ENCODE measurements around the gene UBALD1.

UBALD1 gene

DNA sequence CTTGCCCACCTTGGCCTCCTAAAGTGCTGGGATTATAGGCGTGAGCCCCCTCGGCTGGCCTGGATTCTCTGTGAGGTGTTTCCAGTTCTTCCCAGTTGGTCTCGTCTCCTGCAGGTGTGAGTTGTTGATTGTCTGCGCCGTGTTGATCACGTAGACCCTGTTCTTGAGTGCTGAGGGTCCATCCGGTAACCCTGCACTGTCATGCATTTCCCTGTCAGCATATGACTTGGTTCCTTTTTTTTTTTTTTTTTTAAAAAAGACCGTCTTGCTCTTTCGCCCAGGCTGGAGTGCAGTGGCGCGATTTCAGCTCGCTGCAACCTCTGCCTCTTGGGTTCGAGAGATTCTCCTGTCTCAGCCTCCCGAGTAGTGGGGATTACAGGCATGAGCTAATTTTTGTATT is 27.2 kb upstream of the UBALD1 start:
- DNase-seq, result no peak

DNA sequence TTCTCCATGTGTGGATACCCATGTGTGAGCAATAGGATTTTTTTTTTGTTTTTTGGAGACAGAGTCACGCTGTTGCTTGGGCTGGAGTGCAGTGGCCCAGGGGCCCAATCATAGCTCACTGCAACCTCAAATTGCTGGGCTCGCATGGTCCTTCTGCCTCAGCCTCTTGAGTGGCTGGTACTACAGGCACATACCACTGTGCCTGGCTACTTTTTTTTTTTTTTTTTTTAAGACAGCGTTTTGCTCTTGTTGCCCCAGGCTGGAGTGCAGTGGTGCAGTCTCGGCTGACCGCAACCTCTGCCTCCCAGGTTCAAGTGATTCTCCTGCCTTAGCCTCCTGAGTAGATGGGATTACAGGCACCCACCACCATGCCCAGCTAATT is 26.6 kb upstream of the UBALD1 start:
- DNase-seq, result no peak

DNA sequence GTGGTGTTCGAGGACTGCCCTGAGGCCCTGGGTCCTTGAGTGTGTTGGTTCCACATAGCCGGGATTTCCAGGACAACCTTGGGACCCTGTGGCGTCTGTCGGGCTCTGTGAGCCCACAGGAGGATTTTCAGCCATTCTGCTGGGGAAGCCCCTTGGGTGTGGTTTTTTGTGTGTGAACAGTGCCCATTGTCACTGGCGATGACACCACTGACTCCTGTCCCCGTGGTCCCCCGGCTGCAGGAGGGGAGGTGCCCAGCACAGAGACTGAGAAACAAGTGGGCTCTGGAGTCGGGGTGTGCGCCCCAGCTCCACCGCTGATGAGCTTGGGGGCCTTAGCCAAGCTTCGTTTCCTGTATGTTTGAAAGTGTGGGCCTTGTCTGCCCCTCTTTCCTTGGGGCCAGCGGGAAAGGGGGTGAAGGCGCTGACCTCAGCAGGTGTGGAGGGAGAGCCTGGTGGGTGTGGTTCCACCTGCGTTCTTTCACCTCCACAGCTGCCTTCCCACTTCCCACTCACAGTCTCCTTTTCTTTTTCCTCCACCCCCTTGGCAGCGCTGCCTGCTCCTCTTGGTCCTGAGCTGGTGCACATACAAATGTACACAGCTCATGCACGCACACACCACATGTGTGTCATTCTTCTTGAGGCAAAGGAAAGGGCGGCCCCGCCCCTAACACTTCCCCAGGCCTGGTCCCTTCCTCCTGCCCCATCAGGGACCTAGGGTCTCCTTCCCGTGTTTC is 26.1 kb upstream of the UBALD1 start:
- no peak for DNase-seq

DNA sequence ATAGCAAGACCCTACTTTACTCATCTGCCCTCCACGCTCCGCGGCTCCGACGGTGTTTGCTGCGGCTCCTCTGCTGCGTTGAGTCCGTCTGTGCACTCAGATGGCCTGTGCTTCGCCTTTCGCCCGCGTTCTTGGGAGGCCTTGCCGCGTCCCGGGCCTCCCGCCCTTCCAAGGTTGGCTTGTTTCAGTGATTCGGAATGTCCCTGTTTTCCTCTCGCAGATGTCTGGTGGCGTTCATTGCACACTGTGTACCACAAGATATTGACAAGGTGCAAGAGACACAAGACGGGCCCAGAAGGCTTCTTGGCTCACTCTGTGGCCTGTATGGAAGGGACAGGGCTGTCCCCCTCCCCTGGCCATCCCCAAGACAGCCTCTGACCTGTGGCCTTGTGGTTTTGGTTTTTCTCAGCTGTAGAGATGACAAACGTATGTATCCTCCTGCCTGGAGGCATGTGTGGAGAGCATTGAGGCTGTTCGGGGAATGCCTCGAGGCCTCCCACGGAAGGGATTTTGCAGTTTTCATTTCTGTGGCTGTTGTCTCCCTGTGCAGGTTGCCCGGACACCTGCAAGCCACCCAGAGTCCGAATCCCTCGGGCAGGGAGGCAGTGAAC is 25.3 kb upstream of the UBALD1 start:
- no peak for DNase-seq

DNA sequence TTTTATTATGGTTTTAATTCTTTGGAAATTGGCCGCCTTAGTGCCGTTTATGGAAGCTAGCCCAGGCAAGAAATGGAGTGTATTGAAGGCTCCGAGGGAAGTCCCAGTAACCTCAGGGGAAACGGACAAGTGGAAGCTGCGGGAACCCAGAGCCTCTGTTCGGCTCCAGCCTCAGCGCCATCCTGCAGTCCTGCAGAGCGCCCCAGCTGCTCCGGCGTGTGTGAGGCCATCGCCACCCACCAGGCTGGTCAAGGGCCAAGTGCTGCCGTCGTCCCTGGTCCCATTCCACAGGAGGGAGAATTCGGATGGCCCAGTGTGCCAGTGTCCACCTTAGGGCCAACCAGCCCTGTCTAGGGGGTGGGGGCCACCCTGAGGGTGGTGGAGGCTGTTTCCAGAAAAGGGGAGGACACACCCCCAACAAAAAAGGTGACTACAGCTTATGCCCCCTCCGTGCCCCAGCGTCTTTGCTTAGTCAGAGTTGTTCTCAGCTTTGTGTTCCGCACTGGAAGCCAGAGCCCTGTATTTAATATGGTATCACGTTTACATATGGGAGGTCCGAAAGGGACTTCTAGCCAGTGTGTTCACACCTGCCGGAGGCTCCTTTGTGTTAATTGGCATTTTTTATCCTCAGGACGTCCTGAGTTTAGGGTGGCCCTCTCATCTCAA is 22.9 kb upstream of the UBALD1 start:
- no peak for DNase-seq

DNA sequence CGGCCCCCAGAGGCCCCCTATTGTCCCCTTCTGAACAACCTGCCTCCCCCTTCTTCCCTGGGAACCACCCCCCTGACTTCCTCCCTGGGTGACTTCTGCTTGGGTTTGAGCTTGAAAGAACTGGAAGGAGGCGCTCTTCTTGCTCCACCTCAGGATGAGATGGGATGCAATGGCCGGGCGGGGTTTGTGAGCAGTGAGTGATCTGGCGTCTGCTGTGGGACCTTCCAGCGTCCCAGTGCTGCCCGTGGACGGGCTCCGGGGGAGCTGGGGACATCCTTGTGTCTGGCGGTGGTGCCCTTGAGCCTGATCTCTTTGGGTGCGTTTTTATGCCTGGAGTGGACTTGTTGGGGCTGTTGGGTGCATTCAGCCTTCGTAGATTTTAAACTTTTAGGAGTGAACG is 21.5 kb upstream of the UBALD1 start:
- no peak for DNase-seq

DNA sequence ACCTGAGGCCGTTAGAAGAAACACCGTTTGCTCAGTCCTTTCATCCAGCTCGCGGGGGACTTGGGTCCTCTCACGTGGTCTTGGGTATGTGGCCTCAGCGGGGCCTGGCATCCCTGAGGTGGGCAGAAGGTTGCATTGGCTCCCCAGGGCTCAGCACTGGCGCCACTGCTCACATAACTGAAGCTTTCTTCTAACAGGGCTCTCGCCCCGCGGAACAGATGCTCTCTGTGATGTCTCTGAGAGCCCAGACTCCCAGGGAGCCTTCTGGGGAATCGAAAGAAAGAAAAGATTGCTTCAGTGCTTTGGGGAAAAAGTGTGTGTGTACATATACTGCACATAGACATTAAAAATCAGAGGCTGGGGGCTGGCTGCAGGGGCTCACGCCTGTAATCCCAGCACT is 20.1 kb upstream of the UBALD1 start:
- DNase-seq, result no peak

DNA sequence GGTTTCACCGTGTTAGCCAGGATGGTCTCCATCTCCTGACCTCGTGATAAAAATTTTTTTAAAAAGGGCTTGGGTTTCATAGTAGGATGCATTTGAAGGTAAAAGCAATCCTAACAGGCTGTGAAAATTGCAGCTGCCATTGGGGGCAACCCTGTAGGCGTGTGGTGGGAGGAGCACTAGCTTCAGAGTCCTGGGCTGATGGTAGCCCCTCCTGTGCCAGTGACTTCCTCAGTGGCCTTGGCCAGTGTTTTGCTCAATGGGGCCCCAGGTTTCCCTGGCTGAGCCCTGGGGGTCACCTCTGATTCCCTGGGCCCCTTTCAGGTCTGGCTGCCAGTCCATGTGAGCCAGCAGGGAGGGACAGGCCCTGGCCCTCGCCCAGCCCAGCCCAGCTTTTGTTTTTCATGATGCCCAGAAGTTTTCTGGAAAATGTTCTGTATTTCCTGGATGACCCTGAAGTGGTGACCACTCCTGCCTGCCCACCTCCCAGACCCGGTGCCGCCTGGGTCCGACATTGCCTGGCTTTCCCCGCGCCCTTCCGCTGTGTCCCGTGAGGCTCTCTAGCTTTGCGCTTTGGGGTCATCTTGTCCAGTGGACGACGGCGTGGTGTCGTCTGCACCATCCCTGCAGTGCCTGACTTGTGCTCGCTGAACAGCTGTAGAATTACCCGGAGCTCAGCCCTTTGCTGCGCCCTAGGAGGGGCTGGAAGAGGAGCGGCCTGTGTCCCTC is 19.4 kb upstream of the UBALD1 start:
- DNase-seq, result no peak

DNA sequence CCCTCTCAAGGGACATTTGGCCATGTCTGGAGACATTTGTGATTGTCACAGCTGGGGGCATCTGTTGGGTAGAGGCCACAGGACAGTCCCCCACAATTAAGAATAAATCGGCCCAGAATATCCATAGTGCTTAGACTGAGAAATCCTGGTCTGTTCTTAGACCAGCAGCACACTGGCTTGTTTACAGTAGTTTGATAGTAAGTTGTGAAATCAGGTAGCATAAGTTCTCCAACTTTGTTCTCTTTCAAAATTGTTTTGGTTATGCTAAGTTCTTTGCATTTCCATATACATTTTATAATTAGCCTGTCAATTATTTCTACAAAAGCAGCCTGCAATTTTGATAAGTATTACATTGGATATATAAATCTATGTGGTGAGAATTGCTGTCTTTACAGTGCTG is 16.8 kb upstream of the UBALD1 start:
- no peak for DNase-seq

DNA sequence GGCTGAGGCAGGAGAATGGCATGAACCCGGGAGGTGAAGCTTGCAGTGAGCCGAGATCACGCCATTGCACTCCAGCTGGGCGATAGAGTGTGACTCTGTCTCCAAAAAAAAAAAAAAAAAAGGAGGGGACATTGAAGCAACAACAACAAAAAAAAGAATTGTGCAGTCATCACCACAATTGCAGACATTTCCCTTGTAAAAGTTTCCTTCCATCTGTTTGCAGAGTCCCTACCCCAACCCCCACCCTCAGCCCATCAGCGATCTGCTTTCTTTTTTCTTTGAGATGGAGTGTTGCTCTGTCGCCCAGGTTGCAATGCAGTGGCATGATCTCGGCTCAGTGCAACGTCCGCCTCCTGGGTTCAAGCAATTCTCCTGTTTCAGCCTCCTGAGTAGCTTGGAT is 13.6 kb upstream of the UBALD1 start:
- DNase-seq, result no peak

DNA sequence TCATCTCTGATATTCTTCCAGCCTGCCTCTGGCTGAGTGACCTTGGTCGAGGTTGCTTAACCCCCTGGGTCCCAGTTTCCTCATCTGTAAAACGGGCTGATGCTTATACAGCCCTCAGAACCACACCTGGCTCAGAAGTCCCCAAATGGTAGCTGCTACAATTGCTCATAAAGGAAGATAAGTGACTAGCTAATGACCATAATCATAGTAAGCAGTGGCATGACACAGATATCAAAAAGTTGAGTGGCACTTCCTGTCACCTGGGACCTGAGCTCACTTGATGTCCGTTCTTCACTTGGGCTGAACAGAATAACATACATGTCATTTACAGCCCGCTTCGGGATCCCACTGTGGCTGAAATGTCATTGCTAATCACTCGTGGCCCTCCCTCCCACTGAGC is 11.7 kb upstream of the UBALD1 start:
- no peak for DNase-seq

DNA sequence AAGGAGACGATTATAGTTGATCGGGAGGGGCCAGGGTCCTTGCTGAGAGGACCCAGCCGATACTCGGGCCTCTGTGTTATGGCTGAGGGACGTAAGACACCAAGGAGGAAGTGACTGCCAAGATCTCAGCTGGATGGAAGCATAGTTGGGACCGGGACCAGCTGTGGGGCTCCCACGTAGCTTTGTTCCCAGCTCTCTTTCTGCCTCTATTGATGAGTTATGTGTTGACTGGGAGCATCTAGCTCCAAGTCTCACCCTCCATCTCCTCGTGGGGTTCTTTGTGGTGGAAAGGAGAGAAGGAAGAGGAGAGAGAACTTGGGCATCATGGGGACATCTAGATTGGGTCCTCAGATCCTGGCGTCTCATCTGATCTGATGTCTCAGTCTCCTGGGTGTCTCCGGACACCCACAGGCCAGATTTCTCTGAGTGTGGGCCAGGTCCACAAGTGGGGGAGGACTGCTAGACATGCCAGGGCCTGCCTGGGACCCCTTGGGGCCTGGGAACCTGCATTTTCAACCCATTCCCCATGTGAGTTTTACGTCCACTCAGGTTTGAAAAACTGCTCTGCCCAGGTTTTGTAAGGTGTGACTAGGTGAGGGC is 11.0 kb upstream of the UBALD1 start:
- no peak for DNase-seq

DNA sequence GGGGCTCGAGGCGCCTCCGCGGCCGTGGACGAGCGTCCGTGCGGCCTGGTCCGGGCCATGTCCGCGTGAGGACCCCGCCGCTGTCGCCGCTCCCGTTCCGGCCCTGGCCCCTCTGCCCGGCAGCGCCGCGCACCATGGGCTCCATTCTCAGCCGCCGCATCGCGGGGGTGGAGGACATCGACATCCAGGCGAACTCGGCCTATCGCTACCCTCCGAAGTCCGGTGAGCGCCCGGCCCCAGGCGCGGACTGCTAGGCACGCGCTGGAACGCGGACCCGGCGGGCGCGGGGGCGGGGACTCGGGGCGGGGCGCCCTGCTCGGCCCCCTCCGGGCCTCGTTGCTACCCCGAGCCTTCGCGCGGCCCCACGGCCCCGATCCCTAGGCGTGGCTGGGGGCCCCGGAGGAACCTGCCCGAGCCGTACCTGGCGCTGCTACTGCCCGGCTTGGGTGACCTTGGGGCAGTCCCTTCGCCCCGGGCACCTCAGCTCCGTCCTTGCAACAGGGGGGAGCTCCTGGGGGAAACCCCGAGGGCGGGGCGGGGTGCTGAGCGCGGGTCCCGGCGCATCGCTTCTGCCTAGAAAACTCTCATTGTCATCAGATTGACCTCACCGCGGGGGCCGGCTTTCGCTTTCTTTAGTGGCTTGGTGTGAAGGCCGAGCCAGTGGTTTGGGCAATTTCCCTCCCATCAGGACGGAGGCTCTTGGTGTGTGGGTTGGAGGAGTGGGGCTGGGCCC is 10.3 kb upstream of the UBALD1 start:
- DNase-seq, result peak; percentile 80

DNA sequence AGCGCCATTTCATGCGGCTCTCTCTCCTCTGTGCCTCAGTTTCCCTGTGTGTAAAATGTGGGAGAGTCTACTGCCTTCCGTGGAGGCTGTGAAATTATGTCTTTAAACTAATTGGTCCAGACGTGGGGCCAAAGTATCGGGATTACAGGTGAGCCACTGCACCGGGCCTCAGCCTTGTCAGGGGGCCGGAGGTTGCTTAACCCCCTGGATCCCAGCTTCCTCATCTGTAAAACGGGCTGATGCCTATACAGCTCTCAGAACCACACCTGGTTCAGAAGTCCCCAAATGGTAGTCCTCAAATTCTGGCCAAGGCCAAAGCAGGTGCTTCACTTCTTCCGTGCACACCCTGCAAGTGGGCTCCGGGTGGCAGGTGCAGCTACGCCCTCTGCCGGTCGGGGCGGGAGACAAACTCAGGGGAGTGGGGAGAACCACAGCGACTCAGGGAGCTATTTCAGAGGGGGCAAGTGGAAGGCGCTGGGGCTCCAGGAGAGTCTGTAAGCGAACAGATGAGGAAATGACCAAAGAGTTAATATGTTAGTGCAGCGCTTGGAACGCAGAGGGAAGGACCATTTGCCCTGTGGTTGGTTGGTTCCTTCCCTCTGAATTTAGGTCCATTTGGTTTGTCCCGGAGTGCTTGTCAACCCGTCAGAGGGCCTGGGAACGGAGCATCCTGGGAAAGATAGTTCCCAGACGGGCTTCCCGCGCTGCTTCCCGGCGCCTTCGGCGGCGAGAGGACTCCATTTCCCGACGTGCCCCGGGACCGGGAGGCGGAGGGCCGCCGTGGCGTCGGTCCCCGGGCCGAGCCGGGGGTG is 9.5 kb upstream of the UBALD1 start, which contains the start of gene MGRN1:
MGRN1 (plus strand) TSS at position 812 of the 812 bp plus-strand sequence. CDS start 135 bp downstream, outside the sequence.
- peak; percentile 92 for DNase-seq

DNA sequence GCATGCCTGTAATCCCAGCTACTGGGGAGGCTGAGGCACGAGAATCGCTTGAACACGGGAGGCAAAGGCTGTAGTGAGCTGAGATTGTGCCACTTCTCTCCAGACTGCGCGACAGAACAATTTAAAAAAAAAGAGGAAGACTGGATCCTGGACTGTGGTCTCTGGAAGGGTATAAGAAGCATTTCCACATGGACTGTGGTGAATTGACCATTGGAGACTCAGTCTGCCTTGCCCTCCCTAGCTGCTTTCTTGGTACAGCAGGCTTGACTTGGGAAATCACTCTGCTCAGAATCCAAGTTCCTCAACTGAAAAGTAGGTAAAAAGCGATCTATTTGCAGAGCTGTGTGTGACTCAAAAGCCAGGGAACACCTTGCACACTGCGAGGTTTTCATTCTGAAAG is 8.9 kb upstream of the UBALD1 start:
- no peak for DNase-seq

DNA sequence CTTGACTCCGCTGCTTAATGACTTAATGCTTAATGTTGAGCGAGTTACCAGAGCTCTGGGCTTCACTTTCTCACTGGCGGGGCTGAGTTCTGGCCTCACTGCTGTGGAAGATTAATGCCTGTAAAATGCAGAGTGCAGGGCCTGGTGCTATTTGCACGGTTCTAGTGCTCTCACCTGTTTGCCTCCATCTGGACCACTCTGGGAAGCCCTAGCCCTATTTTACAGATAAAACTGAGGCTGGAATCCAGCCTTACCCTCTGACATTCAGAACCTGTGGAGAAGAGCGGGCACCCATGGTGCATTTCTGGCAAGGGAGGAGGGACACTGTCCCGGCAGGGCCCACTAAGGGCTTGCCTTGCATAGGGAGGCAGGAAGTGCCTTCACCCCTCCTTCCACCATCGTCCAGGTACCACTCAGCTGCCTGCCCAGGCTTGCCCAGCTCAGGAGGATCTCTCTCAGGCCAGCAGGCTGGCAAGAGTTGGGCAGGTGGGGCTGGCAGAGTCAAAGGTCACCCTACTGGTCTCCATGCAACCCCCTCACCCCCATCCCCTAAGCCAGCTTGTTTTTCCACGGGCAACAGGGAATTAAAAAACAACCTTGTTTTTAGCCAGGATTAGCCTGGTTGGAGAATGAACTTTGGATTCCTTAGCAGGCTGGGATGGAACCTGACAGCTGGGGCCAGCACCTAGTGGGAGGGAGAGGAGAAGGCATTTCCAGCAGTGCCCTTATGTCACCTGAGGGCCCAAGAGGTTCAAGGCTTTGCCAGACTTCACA is 4.1 kb upstream of the UBALD1 start:
- no peak for DNase-seq

DNA sequence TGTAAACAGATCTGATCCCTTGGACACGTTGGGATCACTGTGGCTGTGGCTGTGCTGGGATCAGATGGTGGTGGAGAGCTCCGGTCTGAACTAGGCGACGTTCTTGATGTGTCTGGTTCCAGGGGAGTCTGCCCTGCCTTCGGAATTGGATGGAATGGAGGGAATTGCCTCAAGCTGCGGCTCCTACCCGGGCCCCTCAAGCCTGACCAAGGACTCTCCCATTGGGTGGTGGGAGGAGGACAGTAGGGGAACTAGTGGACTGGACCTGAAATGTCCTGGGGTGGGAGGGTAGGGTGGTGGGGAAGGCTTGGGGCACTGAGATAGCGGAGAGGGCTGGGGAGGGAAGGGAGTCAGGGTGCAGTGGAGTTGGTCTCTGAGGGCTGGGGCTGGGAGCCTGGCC is 3.2 kb upstream of the UBALD1 start:
- DNase-seq, result no peak

DNA sequence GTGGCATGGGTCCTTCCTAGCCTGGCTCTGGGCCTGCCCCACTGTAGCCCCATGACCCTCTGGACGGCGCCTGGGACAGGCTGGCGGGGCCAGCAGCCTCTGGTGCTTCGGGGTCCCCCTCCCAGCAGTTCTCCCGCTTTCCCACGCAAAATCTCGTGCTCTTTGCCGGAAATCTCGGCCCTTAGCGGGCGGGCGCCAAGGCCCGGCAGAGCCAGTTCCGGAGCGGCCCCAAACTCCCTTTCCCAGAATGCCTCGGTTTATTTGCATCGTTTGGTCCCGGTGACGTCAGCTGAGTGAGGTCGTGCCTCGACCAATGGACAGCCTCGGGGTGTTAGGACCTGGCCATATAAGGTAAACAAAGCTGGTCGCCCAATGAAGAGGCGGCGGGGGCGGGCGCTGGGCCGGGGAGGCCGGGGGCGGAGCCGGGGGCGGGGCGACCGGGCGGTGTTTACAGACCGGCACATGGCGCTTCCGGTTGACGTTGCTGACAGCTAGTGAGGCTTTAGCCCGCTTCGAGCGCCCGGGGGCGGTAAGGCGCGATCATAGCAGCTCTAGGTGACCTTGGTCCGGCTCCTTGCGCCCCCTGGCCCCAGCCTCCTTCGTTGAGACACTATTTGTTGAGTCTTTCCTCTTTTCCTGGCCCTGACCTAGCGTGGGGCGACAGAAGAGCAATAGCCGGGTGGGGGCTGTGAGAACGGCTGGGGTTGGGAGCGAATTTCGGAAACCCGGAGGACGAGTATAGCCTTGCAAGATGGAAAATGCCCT is 1.5 kb upstream of the UBALD1 start:
- peak; percentile 99 for DNase-seq

DNA sequence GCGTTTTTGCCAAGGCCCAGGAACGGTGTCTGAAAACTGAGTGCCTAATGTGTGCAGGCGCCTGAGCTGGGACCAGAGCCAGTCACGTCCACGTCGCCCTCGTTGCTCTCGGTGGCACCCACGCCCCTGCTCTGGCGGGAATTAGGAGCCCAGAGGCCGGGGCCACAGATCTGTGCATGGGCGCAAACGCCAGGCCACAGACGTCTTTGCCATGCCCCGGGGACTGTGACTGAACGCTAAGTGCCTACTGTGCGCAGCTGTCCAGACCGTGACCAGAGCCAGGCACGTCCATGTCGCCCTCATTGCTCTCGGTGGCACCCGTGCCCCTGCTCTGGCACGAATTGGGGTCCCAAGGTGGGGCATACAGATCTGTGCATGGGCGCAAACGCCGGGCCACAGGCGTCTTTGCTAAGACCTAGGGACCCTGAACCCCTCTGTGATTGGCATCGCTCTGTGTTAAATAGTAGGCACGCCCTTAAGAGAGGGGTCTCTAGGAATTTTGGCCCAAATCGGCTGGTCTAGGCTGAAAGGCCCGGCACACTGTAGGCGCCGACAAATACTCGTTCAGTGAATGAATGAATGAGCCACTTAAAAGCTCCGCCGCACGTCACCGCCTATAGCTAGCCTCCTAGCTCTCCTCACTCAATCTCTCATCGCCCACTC is 827 bp upstream of the UBALD1 start:
- DNase-seq, result no peak

All from activated naive CD4-positive, alpha-beta T cell treated with Interleukin-2 at 50 U/mL for 16 hours (primary cell).